WTC11 (cell line): ENCODE results near the gene COQ9. TPM values are rescaled to one million over a fixed set of nuclear protein-coding genes. Genes with fewer than 3 reads are reported as not detected.

ENCODE experiments used
- ATAC-seq: fragments of 200-7000 bp; cut with Tn5 transposase; 2 replicates; pipeline ENCODE4 v1.10.0; 2021; ENCODE audit warnings: mild to moderate bottlenecking, moderate library complexity
- CTCF ChIA-PET: fragments of 300-600 bp; sonication (Branson Sonifier 250); formaldehyde crosslinking; loops from one replicate; lab custom pipeline; 2021; ENCODE audit warnings: antibody characterized with exemption; lab: Charles Lee
- POLR2A ChIA-PET: fragments of 350-600 bp; sonication (Branson Sonifier 250); formaldehyde crosslinking; loops from one replicate; lab custom pipeline; 2021; ENCODE audit warnings: antibody characterized with exemption; lab: Charles Lee
- DNase-seq: peaks from one replicate; pipeline ENCODE4 v3.0.0; 2021; ENCODE audit warnings: low spot score
- H3K27ac Mint-ChIP-seq: 2 replicates; pipeline ENCODE4 v1.8.0; 2021; ENCODE audit warnings: mixed read lengths
- H3K27me3 Mint-ChIP-seq: 2 replicates; pipeline ENCODE4 v1.8.0; 2021; ENCODE audit warnings: low read depth, mild to moderate bottlenecking, moderate library complexity, mixed read lengths
- H3K36me3 Mint-ChIP-seq: 2 replicates; pipeline ENCODE4 v1.8.0; 2021; ENCODE audit warnings: mixed read lengths
- H3K4me1 Mint-ChIP-seq: 2 replicates; pipeline ENCODE4 v1.8.0; 2022; ENCODE audit warnings: mixed read lengths
- H3K4me3 Mint-ChIP-seq: 2 replicates; pipeline ENCODE4 v1.8.0; 2021; ENCODE audit warnings: mild to moderate bottlenecking, moderate library complexity, mixed read lengths
- H3K9me3 Mint-ChIP-seq: 2 replicates; pipeline ENCODE4 v1.8.0; 2021; ENCODE audit warnings: mixed read lengths
- ELF4 ChIP-seq: sonication (generic); formaldehyde crosslinking; IDR thresholded peaks from 2 replicates; pipeline ENCODE4 v1.8.1; 2022; ENCODE audit warnings: low read depth, mild to moderate bottlenecking, moderate library complexity, missing genetic modification reagents
- ESRRA ChIP-seq: sonication (generic); formaldehyde crosslinking; IDR thresholded peaks from 2 replicates; pipeline ENCODE4 v1.8.1; 2022; ENCODE audit warnings: mild to moderate bottlenecking, missing genetic modification reagents, borderline replicate concordance
- FOXJ3 ChIP-seq: sonication (generic); formaldehyde crosslinking; IDR thresholded peaks from 2 replicates; pipeline ENCODE4 v1.9.0; 2021; ENCODE audit warnings: missing genetic modification reagents, mild to moderate bottlenecking, borderline replicate concordance
- FOXK1 ChIP-seq: sonication (generic); formaldehyde crosslinking; IDR thresholded peaks from 2 replicates; pipeline ENCODE4 v1.8.0; 2022; ENCODE audit warnings: mild to moderate bottlenecking, moderate library complexity, missing genetic modification reagents
- FOXP4 ChIP-seq: sonication (generic); formaldehyde crosslinking; IDR thresholded peaks from 2 replicates; pipeline ENCODE4 v1.8.0; 2022; ENCODE audit warnings: mild to moderate bottlenecking, missing genetic modification reagents
- HMGA2 ChIP-seq: fragments of 250-450 bp; sonication (Bioruptor Pico); IDR thresholded peaks from 2 replicates; pipeline ENCODE4 v1.4.0; 2021; ENCODE audit warnings: mild to moderate bottlenecking, moderate library complexity
- HMGXB4 ChIP-seq: sonication (generic); formaldehyde crosslinking; IDR thresholded peaks from 2 replicates; pipeline ENCODE4 v1.8.1; 2023; ENCODE audit warnings: mild to moderate bottlenecking, moderate library complexity, missing genetic modification reagents
- NFYB ChIP-seq: sonication (generic); formaldehyde crosslinking; conservative IDR thresholded peaks from 2 replicates; pipeline ENCODE4 v1.8.0; 2022; ENCODE audit warnings: low read depth, missing genetic modification reagents
- NR3C1 ChIP-seq: sonication (generic); formaldehyde crosslinking; conservative IDR thresholded peaks from 2 replicates; pipeline ENCODE4 v1.8.1; 2023; ENCODE audit warnings: low read depth, mild to moderate bottlenecking, missing genetic modification reagents
- SOX15 ChIP-seq: fragments of 250-450 bp; sonication (Bioruptor Pico); IDR thresholded peaks from 2 replicates; pipeline ENCODE4 v1.9.0; 2021; ENCODE audit warnings: mild to moderate bottlenecking
- TEAD4 ChIP-seq: sonication (generic); formaldehyde crosslinking; IDR thresholded peaks from 2 replicates; pipeline ENCODE4 v1.8.0; 2022; ENCODE audit warnings: mild to moderate bottlenecking, missing genetic modification reagents
- ZNF138 ChIP-seq: sonication (generic); formaldehyde crosslinking; conservative IDR thresholded peaks from 2 replicates; pipeline ENCODE4 v1.8.1; 2022; ENCODE audit warnings: mild to moderate bottlenecking, moderate library complexity, missing genetic modification reagents
- ZNF532 ChIP-seq: fragments of 250-450 bp; sonication (Bioruptor Pico); IDR thresholded peaks from 2 replicates; pipeline ENCODE4 v1.9.0; 2021; ENCODE audit warnings: mild to moderate bottlenecking, borderline replicate concordance
- ZSCAN18 ChIP-seq: fragments of 250-450 bp; sonication (Bioruptor Pico); IDR thresholded peaks from 2 replicates; pipeline ENCODE4 v2.1.2; 2022; ENCODE audit warnings: mild to moderate bottlenecking, moderate library complexity
- total RNA-seq: library from RNA; stranded (reverse); gene quantifications from 3 replicates; pipeline ENCODE4 v1.2.3, GENCODE V29; 2021
- TF ChIP-seq, protein P1 (sequence below): fragments of 250-450 bp; sonication (Bioruptor Pico); IDR thresholded peaks from 2 replicates; pipeline ENCODE4 v1.9.0; 2021; ENCODE audit warnings: moderate library complexity, mild to moderate bottlenecking, inconsistent platforms, borderline replicate concordance
- TF ChIP-seq, protein P2 (sequence below): fragments of 250-450 bp; sonication (Bioruptor Pico); conservative IDR thresholded peaks from 2 replicates; pipeline ENCODE4 v1.9.0; 2021; ENCODE audit warnings: mild to moderate bottlenecking
- TF ChIP-seq, protein P3 (sequence below): sonication (generic); formaldehyde crosslinking; IDR thresholded peaks from 2 replicates; pipeline ENCODE4 v1.8.0; 2022; ENCODE audit warnings: mild to moderate bottlenecking, missing genetic modification reagents
- TF ChIP-seq, protein P4 (sequence below): sonication (generic); formaldehyde crosslinking; IDR thresholded peaks from 2 replicates; pipeline ENCODE4 v1.8.1; 2023; ENCODE audit warnings: mild to moderate bottlenecking, missing genetic modification reagents, moderate library complexity

The COQ9 gene
- total RNA-seq, 1 experiment from 2014 or later: 39.2 TPM

DNA sequence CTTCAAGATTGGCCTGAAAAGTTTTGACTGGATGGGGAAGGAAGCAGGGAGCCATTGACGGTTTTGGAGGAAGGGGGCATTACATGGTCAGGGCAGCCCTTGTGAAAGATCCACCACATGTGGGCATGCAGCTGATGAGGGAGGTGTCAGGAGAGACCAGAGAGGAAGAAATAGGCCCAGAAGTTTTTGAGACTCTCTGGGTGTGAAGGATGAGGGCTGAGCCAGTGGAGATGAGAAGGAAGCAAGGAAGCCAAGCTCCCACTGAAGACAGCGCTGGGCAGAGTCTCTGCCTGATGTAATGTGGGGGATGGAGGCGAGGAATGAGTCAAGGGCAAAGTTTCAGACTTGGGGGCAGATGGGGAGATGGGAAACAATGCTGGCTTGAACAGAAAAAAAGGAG lies 42.2 kb upstream of the COQ9 start (continued):
- TF ChIP-seq, protein P1, sequence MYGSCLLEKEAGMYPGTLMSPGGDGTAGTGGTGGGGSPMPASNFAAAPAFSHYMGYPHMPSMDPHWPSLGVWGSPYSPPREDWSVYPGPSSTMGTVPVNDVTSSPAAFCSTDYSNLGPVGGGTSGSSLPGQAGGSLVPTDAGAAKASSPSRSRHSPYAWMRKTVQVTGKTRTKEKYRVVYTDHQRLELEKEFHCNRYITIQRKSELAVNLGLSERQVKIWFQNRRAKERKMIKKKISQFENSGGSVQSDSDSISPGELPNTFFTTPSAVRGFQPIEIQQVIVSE (CRISPR knock-in tag): no peak
- no peak for TF ChIP-seq ZNF138 (CRISPR knock-in tag)
- no peak for TF ChIP-seq TEAD4 (CRISPR knock-in tag)
- no peak for TF ChIP-seq HMGA2 (CRISPR knock-in tag)
- TF ChIP-seq ZSCAN18: no peak
- no peak for TF ChIP-seq ELF4 (CRISPR knock-in tag)
- TF ChIP-seq HMGXB4 (CRISPR knock-in tag): no peak
- no peak for TF ChIP-seq NFYB (CRISPR knock-in tag)
- TF ChIP-seq, protein P2, sequence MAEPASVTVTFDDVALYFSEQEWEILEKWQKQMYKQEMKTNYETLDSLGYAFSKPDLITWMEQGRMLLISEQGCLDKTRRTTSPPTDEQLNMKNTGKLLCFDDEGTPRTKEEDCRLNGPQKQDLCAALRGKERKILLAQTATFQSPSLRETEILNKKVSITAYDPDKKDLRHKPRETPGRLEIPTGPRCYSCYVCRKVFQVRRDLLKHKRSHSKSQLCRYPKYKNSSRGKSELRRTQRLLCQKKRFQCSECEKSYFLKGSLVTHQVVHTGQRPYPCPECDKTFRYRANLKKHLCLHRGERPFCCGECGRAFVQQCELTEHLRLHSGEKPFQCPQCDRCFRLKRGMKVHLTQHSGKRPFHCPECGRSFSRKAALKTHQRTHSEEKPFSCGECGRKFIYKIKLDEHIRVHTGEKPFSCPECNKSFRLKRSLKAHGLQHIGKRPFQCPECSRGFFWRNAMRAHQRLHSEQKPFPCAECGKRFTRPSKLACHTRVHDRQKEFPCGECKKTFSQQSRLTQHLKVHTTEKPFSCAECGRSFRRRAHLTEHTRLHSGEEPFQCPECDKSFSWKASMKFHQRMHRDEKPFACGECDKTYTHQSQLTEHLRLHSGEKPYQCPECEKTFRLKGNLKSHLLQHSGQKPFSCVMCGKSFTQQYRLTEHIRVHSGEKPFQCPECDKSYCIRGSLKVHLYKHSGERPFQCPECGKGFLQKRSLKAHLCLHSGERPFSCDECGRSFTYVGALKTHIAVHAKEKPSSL: no peak

- Mint-ChIP-seq H3K36me3 (no peaks in the 10 kb centered on the region), H3K4me3 (no peak overlapping the region), H3K9me3 (no peaks in the 10 kb centered on the region), H3K4me1 (peaks cover 3% of the 10 kb centered on the region; the same call in 1 of the 2 replicates), H3K27me3 (no peaks in the 10 kb centered on the region; the same call in 1 of the 2 replicates), H3K27ac (no peak overlapping the region)
- DNase-seq: no peak
- ATAC-seq: no peak
- POLR2A ChIA-PET: no interaction called here
- CTCF ChIA-PET: interaction anchor here (3.5 kb wide), 1 partner anchor 11 kb away, joined by 37 read pairs; no protein-coding TSS in a partner anchor
- TF ChIP-seq HMGXB4 (CRISPR knock-in tag) (no peak), FOXP4 (CRISPR knock-in tag) (no peak), NR3C1 (CRISPR knock-in tag) (no peak), SOX15 (no peak), ELF4 (CRISPR knock-in tag) (no peak), ESRRA (CRISPR knock-in tag) (no peak), FOXJ3 (CRISPR knock-in tag) (no peak), FOXK1 (CRISPR knock-in tag) (no peak), ZNF532 (CRISPR knock-in tag) (no peak), HMGA2 (CRISPR knock-in tag) (no peak)
- TF ChIP-seq, protein P3, sequence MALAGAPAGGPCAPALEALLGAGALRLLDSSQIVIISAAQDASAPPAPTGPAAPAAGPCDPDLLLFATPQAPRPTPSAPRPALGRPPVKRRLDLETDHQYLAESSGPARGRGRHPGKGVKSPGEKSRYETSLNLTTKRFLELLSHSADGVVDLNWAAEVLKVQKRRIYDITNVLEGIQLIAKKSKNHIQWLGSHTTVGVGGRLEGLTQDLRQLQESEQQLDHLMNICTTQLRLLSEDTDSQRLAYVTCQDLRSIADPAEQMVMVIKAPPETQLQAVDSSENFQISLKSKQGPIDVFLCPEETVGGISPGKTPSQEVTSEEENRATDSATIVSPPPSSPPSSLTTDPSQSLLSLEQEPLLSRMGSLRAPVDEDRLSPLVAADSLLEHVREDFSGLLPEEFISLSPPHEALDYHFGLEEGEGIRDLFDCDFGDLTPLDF: no peak
- TF ChIP-seq, protein P4, sequence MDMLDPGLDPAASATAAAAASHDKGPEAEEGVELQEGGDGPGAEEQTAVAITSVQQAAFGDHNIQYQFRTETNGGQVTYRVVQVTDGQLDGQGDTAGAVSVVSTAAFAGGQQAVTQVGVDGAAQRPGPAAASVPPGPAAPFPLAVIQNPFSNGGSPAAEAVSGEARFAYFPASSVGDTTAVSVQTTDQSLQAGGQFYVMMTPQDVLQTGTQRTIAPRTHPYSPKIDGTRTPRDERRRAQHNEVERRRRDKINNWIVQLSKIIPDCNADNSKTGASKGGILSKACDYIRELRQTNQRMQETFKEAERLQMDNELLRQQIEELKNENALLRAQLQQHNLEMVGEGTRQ: no peak
Observed at GRCh38 chr16:57406881-57407280, 40.4 kb upstream of the COQ9 start.
